ENCODE data around the gene RUNX1. TPM values are rescaled to one million over a fixed set of nuclear protein-coding genes. Genes with fewer than 3 reads are reported as not detected.

RUNX1 gene
- total and polyA plus RNA-seq, 10 of the 15 experiments (the other 5 are each of a cell fraction or from before 2014, with no cell fraction given) = 0.90 to 15.2 (median 4.1) TPM

- RAD21 ChIA-PET (ENCODE audit: unreplicated experiment) = no interaction called here
- POLR2A ChIA-PET = no interaction called here
- H3K9ac ChIP-seq (ENCODE audit: control insufficient read depth, insufficient read depth, low read length) = no peak overlapping the region
- no peak overlapping the region for H3K4me2 ChIP-seq (ENCODE audit: control insufficient read depth, insufficient read depth)
- ATAC-seq = no peak
- no peak for DNase-seq (ENCODE audit: low read depth, low spot score)
- H3K9me3 ChIP-seq (replicated peaks; ENCODE audit: control insufficient read depth, insufficient read depth, low read length) = no peaks in the 10 kb centered on the region
- CTCF ChIA-PET = interaction anchor here (0.6 kb wide), 1 partner anchor 347 kb away, joined by 3 read pairs; no protein-coding TSS in a partner anchor
- no peak overlapping the region for H3K27ac ChIP-seq (ENCODE audit: control insufficient read depth, insufficient read depth)
- H3K4me1 ChIP-seq (ENCODE audit: control insufficient read depth, insufficient read depth, low read length) = peaks cover 3% of the 10 kb centered on the region
- H3K36me3 ChIP-seq (ENCODE audit: control insufficient read depth in 2 of 2, insufficient read depth in 2 of 2, low read length in 1 of 2) = no peaks in the 10 kb centered on the region
- BruUV-seq (replicated peaks) = no TSS peak
- no peak overlapping the region for H2AFZ ChIP-seq (ENCODE audit: control insufficient read depth, low read depth, low read length)
- 0 out of 4 replicates have a peak, but pooled peaks cover 0 to 8% of the 10 kb centered on the region in 2 experiments for H3K27me3 ChIP-seq (replicated peaks in 1 of 2; ENCODE audit: control insufficient read depth in 2 of 2, insufficient read depth in 2 of 2, low read length in 1 of 2)
- SMC1A ChIA-PET (ENCODE audit: uncharacterized antibody, unreplicated experiment) = no interaction called here
- TF ChIP-seq ATF3 (IDR thresholded peaks at IDR 0.05; ENCODE audit: borderline replicate concordance, extremely low read depth, low read depth, low read length) (no peak), KAT2A (conservative IDR thresholded peaks at IDR 0.05; ENCODE audit: control insufficient read depth, low read depth, low read length) (no peak), POLR2AphosphoS2 (IDR thresholded peaks at IDR 0.05; ENCODE audit: low read depth, low read length) (no peak), CEBPB (IDR thresholded peaks at IDR 0.05; ENCODE audit: borderline replicate concordance in 1 of 2, low read depth in 2 of 2, low read length in 2 of 2) (peak in 1 of 2 experiments; percentile 55; a peak in 1 of 4 replicates), RFX5 (IDR thresholded peaks at IDR 0.05; ENCODE audit: low read depth, low read length) (no peak), CHD4 (IDR thresholded peaks at IDR 0.05) (no peak), SP1 (IDR thresholded peaks at IDR 0.05; ENCODE audit: low read depth, low read length) (no peak), BACH1 (IDR thresholded peaks at IDR 0.05; ENCODE audit: borderline replicate concordance) (no peak)
- no peak overlapping the region for H3K4me3 ChIP-seq
- in situ Hi-C loops (cut with MboI) = no loop called here
- H3K79me2 ChIP-seq (ENCODE audit: control insufficient read depth, insufficient read depth, low read length) = no peaks in the 10 kb centered on the region
- no peaks in the 10 kb centered on the region for H4K20me1 ChIP-seq (ENCODE audit: control insufficient read depth, insufficient read depth)
- intact Hi-C loops (cut with micrococcal nuclease; ENCODE audit: unreplicated experiment) = no loop called here
- no peak for FAIRE-seq
- 63% methylated on average over 6 of the region's 6 CpGs for WGBS (ENCODE audit: insufficient coverage, insufficient replicate concordance, low lambda C conversion rate, missing lambda C conversion rate)
These were observed 109.3 kb downstream of the RUNX1 start for GRCh38 chr21:34939673-34940331.

Data from GM12878 (cell line).